Stimulated activated CD4-positive, alpha-beta T cell treated with anti-CD3 and anti-CD28 coated beads, Interleukin-2, amount 100 ng/mL, for 24 hours (primary cell): Measurements from ENCODE around the gene KAZN.

ENCODE experiments used
- DNase-seq, 2 donors: peaks; one replicate each; pipeline ENCODE4 v3.0.0-alpha.2; 2020

The KAZN gene

DNA sequence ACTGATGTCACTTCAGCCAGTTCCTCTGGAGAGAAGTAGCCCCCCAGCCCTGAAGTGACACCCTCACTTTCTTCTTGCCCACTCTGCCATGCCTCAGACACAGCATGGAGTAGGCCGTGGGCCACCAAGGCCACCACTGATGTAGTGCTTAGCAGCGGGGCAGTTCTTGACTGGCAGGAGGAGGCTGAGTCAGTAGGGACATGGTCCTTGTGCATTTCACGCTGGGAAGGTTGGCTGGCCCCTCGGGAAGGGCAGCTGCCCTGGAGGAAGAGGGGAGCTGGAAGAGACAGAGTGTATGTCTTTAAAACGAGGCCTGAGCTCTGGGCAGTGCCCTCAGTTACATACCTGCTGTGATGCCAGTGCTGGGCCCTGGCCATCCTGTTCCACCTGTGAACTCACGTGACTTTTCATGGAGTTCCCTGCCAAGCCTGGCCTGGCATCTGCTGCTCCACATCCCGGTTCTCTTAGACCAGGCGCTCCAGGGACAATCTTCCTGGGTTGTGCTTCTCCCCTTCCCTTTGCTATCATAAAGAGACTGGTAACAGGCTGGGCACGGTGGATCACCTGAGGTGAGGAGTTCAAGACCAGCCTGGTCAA lies 396.5 kb downstream of the KAZN start:
- DNase-seq = no peak

DNA sequence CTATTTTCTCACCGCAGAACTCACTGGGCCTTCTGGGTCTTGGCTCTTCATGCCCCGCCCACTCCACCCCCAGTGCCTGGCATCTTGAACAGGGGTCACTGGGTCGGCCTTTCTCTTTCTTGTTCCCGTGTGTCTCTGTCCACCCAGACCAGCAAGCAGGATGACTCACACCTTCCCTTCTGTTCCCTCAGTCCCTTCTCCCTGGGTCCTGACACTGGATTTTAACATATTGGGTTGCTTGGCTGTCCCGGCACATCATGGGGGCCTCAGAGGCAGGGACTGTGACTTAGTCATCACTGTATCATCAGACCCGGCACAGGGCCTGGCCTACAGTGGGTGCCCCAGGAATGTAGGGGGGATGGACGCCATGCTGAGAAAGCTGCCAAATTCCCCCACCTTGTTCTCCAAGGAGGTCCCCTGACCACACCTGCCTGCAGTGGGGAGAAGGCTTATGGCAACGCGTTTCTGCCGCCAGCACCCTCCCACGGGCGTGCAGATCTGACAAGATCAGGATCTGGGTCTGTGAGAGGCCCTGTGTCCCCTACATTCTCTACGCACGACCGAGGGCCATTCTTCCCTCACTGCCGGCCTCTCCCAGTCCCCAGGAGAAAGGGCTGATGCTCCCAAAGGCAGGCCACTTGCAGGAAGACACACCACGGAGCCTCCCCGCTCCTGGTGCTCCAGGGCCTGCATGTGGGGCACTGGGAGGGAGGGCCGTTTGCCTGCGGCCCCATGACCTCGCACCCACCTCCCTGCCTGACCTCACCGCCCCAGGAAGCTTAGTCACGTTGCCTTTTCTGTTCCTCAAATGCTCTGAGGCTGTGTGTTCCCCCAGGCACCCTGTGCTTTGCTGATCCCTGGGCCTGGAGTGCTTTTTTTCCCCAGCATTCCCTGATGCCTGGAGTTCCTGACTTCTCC lies 397.9 kb downstream of the KAZN start:
- DNase-seq = no peak

DNA sequence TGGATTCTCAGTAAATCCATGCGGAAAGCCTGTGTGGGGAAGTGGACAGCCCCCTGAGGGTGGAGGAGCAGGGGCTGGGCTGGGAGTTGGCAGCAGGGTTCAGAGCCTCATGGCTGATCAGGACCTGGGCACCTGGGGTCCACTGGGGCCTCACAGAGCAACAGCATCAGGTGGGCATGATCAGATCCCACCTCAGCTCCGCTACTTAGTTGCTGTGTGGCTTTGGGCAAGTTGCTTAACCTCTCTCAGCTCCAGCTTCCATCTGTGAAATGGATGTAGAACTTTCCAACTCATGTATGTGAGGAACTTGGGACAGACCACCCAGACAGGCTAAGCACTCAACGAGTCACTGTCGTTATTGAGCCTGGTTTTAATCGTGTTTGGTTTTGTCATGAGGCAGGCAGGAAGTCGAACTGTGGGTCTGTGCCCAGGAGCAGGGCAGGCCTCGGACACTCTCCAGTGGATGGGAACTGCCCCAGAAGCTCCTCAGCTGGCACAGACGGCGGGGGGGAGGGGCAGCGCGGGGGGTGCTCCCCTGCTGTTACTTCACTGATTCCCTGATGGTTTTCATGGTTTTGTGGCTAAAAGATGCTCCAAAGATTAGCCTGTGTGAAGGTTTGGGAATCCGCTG lies 399.3 kb downstream of the KAZN start:
- DNase-seq = no peak

DNA sequence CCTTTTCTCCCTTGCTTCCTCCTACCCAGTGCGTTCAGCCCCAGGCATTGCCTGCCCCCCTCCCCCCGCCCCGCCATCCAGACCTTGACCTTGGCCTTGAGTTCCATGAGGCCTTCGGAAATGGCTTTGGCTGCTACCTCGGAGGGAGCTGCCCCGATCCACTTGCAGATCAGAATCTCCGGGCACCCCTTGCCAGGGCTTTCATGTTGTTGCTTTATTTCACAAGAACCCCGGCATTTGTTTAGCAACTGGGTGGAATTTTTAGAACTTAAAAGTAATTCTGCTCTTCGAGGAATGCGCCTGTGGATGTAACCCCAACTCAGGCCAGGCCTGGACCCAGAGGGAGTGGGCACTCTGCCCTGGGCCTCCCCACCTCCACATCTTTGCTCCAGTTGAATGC lies 401.0 kb downstream of the KAZN start:
- no peak for DNase-seq

DNA sequence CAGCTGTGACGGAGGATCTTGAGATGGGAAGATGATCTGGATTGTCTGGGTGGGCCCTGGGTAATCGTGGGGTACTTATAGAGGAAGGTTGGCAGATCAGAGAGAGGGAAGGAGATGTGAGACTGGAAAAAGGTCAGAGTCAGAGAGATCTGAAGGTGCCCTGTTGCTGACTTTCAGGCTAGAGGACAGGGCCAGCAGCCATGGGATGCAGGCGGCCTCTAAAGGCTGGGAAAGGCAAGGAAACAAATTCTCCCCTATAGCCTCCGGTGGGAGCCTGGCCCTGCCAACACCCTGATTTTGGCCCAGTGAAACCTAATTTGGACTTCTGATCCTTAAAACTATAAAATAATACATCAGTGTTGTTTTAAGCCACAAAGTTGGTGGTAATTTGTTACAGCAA lies 401.5 kb downstream of the KAZN start:
- no peak for DNase-seq

DNA sequence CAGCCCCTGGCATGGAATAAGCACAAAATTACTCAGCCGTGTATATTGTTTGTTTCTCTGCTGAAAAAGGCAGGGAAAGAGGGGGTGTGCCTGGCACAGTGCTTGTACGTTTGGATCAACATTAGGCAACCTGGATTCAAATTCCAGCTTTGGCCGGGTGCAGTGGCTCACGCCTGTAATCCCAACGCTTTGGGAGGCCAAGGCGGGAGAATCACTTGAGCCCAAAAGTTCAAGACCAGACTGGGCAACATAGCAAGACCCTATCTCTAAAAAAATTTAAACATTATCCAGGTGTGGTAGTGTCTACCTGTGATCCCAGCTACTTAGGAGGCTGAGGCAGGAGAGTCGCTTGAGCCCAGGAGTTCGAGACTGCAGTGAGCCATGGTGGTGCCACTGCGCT lies 402.2 kb downstream of the KAZN start:
- DNase-seq = no peak

DNA sequence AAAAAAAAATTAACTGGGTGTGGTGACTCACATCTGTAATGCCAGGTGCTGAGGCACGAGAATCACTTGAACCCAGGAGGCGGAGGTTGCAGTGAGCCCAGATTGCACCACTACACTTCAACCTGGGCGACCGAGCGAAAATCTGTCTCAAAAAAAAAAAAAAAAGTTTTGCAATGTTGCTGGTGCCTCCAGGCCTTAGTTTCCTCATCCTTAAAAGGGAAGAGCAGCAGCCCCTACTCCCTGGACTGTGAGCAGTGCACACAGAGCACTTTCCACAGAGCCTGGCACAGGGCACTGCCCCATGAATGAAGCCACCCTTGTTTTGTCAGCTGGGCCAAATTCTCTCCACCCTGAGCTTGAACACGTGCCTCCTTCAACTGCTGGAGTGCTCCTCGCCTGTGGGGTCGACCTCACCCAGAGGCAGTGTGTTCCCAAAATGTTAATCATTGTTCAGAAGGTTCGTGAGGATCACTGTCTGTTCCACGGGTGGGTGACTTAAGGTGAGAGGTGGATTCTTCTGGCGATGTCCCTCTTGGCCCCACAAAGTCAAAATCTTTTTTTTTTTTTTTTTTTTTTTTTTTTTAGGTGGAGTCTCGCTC lies 402.9 kb downstream of the KAZN start:
- DNase-seq = no peak

DNA sequence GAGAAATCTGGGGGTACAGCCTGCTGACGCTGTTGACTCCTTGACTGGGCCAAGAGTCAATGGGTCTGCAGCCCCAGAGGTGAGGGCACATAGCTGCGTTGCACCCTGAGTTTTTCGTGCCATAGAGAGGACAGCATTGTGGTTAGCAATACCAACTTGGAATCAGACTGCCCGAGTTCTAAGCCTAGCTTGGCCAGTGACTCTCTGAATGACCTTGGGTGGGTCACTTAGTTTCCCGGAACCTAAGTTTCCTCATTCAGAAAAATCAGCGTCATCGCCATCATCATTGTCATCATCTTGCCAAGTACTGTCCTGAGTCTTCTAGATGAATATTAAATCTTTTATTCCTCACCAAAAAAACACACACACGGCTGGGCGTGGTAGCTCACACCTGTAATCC lies 403.8 kb downstream of the KAZN start:
- DNase-seq = no peak

DNA sequence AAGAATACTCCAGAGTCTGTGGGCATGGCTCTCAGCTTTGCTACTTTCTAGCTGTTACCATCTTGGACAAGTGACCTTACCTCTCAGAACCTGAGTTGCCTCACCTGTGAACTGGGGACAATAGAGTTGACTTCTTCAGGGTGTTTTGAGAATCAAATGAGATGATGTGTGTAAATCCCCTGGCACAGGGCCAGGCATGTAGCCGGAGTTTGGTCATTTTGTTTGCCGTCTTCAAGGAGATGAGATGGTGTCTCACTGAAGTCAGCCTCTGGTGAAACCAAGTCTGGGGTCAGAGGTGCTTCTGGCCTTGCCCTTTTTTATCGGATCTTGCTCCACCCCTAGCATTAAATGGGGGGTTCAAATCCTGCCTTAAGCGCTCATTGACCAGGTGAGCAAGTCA lies 405.9 kb downstream of the KAZN start:
- no peak for DNase-seq

DNA sequence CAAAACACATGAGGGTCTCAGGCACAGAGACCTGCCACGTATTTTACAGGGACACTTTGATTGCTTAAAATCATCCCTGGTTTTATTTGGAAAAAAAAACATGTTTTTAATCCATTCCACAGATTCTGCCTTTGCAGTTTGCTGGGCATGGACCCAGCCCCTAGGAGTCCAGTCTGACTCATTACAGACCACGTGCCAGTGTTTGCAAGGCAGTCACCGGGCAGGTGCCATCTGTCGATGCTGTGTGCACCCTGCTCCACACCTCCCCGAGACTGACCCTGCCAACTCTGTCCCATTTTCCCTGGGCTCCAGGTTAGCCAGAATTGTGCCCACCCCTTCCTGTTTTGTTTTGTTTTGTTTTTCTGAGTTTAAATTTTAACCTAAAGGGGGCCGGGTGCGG lies 406.6 kb downstream of the KAZN start:
- no peak for DNase-seq

DNA sequence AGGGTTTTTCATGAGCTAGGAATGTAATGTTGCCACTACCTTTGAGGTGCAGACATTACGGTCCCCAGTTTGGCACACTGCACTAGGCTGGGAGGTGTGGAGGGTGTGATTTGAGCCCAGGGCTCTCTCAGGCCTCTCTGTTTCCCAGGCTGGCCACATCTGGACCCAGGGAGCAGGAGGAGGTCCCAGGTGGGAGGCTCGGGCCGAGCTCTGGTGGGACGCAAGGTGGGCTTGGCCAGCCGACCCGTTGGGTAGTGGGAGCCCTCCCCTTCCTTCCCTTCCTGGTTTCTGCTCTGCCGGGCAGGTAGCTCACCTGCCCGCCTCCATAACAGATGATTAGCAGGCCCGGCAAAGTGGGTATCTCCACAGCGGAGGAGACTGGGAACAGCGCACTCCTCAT lies 408.9 kb downstream of the KAZN start:
- no peak for DNase-seq

DNA sequence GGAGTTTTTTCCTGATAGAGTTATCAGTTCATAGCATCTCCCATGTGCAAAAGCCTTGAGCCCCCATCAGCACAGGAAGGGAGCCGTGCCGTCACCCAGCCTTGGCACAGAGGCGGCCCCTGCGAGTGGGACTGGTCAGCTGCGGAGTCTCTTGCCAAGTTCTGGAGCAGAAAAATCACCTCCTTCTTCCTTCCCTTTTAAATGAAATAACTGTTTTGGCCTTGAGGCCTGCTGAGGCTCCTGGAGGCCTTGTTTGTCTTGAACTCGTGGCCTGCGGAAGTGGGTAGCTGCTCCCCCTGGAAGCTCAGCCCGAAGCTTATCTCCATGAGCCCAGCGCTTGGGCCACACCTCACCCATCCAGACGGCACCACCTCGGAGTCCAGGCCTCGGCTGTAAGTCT lies 409.4 kb downstream of the KAZN start:
- no peak for DNase-seq

DNA sequence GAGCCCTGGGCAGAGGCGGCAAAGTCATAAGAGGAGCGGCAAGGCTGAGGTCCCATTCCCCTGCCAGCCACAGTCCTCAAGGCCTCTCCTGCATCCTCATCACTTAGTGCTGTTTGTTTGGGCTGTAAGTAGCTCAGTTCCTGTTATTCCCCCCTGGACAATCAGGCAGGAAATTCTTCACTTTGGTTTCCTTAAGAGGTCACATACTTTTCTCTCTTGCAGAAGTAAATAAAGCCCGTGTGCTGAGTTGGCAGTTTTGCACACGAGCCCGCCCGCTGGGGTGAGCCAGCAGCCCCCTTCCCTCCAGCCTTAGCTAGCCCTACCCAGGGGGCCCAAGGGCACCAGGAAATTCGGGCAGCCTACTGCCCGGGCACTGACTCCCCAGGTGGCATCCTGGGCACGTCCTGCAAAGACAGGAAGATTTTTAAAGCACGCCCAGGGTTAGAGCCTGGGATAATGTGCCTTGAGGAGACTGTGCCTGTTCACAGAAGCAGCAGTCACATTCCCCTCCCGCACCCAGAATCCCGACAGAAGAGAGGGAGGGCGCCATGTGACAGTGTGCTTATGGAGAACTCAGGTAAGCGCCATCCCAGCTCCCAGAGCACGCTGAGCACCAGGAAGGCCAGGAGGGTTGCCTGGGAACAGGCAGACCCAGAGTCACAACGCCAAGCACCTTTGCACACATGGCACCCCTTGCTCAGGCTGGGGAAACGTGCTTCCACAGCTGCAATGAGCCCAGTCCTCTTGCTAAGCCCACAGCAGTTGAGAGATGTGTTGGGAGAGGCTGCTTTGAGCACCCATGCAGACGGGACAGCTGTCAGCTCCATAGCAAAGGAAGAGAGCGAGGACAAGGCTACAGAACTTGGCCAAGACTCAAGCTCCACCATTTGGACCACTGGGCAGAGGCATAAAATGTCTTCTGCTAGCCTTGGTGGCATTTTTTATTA lies 410.6 kb downstream of the KAZN start:
- DNase-seq = no peak

DNA sequence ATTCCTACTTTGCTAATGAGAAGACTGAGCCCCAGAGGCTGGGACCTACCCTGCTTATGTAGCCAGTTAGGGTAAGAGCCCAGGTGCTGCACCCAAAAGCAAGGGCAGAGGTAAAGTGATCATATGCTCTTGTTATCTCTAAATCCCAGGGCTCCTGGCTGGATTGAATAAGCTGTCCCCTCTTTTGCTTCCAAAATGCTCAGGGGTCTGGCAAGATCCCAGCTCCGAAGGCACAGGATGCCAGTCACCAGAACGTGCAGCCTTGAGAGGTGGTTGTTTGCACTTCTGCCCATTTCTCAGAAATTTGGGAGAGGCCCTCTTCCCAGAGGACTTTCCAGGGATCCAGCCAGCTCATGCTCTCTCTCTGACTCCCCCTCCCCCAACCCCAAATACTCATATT lies 412.7 kb downstream of the KAZN start:
- DNase-seq = no peak

DNA sequence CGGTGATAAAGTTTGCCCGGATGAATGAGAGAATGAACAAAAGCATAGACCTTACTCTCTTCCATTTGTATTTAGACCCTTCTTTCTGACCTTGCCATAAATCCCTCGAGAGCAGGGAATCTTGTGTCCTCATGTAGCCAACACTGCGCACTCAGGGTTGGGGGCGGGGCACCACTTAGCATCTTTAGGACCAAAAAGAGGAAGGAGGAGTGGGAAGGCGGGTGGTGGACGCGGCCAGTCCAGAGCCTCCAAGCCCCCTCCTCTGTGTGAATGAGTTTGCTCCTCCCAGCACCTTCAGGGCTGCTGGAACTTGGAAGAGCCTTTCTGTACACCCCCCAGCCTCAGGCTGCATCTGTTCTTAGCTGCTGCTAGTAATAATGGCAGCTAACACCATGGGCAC lies 413.2 kb downstream of the KAZN start:
- no peak for DNase-seq

DNA sequence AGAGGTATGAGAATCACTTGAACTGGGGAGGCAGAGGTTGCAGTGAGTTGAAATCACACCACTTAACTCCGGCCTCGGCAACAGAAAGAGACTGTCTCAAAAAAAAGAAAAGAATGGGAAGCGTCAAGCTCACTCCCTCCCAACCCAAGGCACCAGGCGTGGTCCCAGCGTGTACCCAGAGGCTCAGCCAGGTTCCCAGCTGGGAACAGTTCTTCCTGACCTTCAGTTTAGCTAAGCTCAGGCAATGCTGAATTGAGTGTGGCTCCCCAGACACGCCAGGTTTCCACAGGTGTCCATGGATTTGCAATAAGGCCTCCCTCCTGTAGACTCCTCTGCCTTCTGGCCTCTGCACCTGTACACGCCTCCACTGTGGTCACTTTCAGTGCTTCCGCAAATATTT lies 414.3 kb downstream of the KAZN start:
- DNase-seq = no peak

DNA sequence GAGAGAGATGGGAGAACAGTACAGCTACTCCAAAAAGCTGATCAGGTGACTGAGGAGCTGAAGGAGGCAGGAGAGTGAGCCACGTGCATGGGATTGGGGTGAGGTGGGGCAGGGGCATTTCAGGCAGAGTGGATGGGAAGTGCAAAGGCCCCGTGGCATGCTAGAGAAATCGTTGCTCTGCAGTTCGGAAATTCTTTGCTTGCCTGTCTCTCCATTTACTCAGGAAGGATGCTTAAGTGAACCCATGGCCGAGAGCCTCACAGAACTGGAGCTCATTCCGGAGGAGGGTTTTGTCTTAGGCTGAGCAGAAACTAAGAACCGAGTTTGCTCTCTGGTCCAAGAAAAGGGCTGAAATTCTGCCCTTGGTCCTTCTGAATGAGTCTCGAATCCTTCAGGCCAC lies 415.3 kb downstream of the KAZN start:
- no peak for DNase-seq

DNA sequence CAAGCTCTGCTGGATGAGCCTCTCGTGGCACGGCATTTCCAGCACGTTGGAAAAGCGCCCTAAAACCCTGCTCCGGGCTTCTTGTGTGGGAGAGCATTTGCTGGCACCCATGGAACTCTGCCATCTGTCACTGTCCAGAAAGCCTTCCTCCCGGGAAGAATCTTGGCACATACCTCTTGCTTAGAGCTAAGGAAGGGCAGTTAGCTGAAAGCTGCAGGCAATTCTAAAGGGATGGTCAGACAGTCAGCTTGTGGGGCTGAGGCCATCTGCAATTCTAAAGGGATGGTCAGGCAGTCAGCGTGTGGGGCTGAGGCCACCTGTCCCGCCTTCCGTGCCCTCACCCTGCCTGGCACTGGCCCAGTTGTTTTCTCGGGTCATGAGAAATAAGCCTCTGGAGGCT lies 416.0 kb downstream of the KAZN start:
- no peak for DNase-seq

DNA sequence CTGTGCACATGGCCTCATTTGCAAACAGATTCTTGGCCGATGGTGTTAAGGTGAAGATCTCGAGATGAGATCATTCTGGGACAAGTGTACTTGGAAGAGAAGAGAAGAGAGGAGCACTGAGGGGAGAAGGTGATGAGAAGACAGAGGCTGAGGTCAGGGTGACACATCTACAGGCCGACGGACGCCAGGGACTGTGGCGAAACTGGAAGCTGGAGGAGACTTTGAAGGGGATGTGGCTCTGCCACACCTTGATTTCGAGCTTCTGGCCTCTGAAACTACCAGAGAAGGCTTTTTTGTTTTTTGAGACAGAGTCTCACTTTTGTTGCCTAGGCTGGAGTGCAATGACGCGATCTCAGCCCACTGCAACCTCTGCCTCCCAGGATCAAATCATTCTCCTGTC lies 417.5 kb downstream of the KAZN start:
- DNase-seq = no peak

DNA sequence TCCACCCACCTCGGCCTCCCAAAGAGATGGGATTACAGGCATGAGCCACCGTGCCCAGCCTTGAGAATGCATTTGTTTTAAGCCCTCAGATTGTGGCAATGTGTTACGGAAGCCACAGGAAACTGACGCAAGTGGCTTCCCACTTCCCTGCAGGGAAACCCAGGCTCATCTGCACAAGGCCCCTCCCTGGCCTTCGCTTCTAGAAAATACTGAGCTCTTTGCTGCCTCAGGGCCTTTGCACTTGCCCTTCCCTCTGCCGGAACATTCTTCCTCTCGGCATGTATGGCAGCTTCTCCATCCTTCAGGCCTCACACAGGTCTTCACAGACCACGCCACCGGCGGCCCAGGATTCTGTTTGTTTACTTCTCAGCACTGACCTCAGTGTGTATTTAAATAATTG lies 418.0 kb downstream of the KAZN start:
- DNase-seq = no peak

DNA sequence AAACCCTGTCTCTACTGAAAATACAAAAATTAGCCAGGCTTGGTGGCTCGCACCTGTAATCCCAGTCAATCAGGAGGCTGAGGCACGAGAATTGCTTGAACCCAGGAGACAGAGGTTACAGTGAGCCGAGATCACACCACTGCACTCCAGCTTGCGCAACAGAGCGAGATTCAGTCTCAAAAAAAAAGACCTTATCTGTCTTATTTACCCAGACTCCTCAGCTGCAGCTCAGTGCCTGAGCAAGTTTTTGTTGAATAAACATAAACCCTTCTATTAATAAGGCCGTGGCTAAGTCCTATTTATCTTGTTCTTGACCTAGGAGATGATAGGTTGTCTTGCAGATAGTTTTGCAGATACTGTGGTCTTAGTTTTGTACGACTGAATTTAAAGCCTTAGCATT lies 418.6 kb downstream of the KAZN start:
- DNase-seq = no peak

DNA sequence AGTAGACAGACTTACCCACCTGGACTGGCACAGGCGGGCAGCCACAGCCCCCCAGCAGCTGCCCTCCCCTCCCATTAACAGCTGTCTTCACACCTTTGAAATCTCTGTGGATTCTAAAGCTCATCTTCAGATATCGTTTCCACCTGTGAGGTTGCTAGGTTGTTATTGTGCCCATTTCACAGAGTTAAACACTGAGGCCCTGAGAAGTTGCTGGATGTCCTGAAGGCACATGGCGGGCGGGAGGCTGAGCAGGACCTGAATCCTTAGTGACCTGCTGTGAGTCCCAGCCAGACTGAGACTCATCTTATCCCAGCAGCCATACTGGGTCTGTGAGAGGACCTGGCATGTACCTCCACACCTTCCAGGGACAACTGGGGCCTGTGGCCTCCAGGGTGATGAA lies 420.3 kb downstream of the KAZN start:
- DNase-seq = no peak
